Stimulated activated CD4-positive, alpha-beta T cell treated with anti-CD3 and anti-CD28 coated beads, Interleukin-1b, Interleukin-23, amount 100 ng/mL, for 24 hours (primary cell): ENCODE results near the gene PLB1.
"Not testable (repeated sequence)": the region's sequence is repeated elsewhere in the genome, so short reads cannot be mapped to it uniquely, and the experiment has no call there.

Experiments
- DNase-seq, 4 experiments: peaks; one replicate each; pipeline ENCODE4 v3.0.0-alpha.2; 2020; ENCODE audit warnings: low read depth in 4 of 4, low spot score in 1 of 4

The PLB1 gene

GRCh38 chr2:28530782-28531181, 34.9 kb downstream of the PLB1 start:
- no peak for DNase-seq

GRCh38 chr2:28532399-28532798, 36.5 kb downstream of the PLB1 start:
- DNase-seq, result no peak

- DNase-seq, result no peak
Observed at GRCh38 chr2:28533044-28533680, 37.3 kb downstream of the PLB1 start.

- no peak for DNase-seq
Observed at GRCh38 chr2:28534817-28535216, 39.0 kb downstream of the PLB1 start.

GRCh38 chr2:28538134-28538533, 42.3 kb downstream of the PLB1 start:
- no peak for DNase-seq

- DNase-seq, result no peak
Observed at GRCh38 chr2:28538652-28539051, 42.8 kb downstream of the PLB1 start.

GRCh38 chr2:28539118-28539541, 43.3 kb downstream of the PLB1 start:
- no peak for DNase-seq

GRCh38 chr2:28543316-28544035, 47.6 kb downstream of the PLB1 start:
- no peak for DNase-seq

GRCh38 chr2:28544036-28544346, 48.1 kb downstream of the PLB1 start:
- DNase-seq, result no peak

GRCh38 chr2:28544405-28544921, 48.6 kb downstream of the PLB1 start:
- DNase-seq, result no peak

GRCh38 chr2:28544922-28545589, 49.2 kb downstream of the PLB1 start:
- DNase-seq, result no peak

- no peak for DNase-seq
Observed at GRCh38 chr2:28545590-28546200, 49.8 kb downstream of the PLB1 start.

- no peak for DNase-seq
Observed at GRCh38 chr2:28546242-28546641, 50.4 kb downstream of the PLB1 start.

- no peak for DNase-seq
Observed at GRCh38 chr2:28547223-28547860, 51.5 kb downstream of the PLB1 start.

- DNase-seq, result no peak
Observed at GRCh38 chr2:28547906-28548600, 52.2 kb downstream of the PLB1 start.

GRCh38 chr2:28550345-28550744, 54.5 kb downstream of the PLB1 start:
- not testable (repeated sequence) for DNase-seq

GRCh38 chr2:28552045-28552823, 56.4 kb downstream of the PLB1 start:
- DNase-seq, result no peak

- DNase-seq, result no peak
Observed at GRCh38 chr2:28556303-28556702, 60.4 kb downstream of the PLB1 start.

- no peak for DNase-seq
Observed at GRCh38 chr2:28557389-28558131, 61.7 kb downstream of the PLB1 start.
